ENCODE measurements around the gene PADI4. TPM values are rescaled to one million over a fixed set of nuclear protein-coding genes. Genes with fewer than 3 reads are reported as not detected.

PADI4 gene
- total and polyA plus RNA-seq, 2 of the 8 experiments (the other 6 are each of a cell fraction or from before 2014, with no cell fraction given), result 0.29 TPM; not detected in 1

DNA sequence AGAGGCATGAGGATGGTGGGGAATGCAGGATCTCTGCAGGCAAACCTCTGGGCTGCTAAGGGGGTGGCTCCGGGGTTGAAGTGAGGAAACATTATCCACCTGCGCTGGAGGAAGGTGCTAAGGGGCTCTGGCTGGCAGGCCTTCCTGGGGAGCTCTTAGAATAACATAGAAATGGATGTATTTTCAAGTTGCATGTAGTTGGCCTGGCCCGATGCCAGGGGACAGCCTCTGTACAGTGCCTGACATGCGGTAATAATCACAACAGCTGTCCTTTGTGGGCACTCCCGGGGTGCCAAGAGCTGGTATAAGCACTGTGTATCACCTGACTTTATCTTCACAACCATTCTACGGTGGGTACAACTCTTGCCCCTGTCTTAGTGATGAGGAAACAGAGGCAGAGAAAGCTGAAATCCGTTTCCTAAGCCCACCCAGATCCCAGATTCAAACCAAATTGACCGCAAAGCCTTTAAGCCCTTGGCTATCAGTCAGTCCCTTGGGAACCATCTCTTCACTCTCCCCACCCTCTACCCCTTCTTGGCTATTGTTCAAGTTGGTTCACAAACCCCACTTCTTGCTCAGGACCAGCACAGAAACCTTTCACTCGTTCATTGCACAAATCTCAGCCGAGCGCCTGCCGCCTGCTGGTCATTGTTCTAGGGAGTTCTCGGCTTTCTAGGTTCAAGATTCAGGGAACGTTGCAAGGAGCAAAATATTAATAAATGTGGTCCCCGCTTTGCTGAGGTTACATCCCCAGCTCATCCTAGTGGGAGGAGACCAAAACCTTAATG lies 30.9 kb downstream of the PADI4 start:
- Histone ChIP-seq H2BK12ac (ENCODE audit: low read depth, low read length) (no peak overlapping the region), H4K20me1 (replicated peaks in 1 of 2; ENCODE audit: control insufficient read depth in 1 of 2, insufficient read depth in 2 of 2, low read length in 2 of 2) (no peaks in the 10 kb centered on the region), H3K79me2 (ENCODE audit: control insufficient read depth in 1 of 2, insufficient read depth in 2 of 2, low read length in 2 of 2) (no peaks in the 10 kb centered on the region), H3K56ac (replicated peaks; ENCODE audit: insufficient read length, low read depth, low read length) (no peak overlapping the region), H3K27ac (ENCODE audit: low read depth, low read length) (no peak overlapping the region), H4K5ac (ENCODE audit: insufficient read length, low read depth, low read length) (no peak overlapping the region), H3K23ac (ENCODE audit: insufficient read length) (no peak overlapping the region), H2BK120ac (replicated peaks; ENCODE audit: low read depth, low read length) (no peak overlapping the region), H3K9me3 (ENCODE audit: insufficient read depth in 2 of 2, low read depth in 1 of 2, low read length in 1 of 2) (peaks cover 0 to 3% of the 10 kb centered on the region in 2 experiments; a peak in 2 of 4 replicates), H2BK20ac (ENCODE audit: low read length) (no peak overlapping the region), H4K91ac (replicated peaks; ENCODE audit: insufficient read length, low read length) (no peak overlapping the region), H3K23me2 (ENCODE audit: low read depth, low read length) (peaks cover 4% of the 10 kb centered on the region; the same call in 1 of the 2 replicates), H3K4me3 (ENCODE audit: extremely low read depth in 1 of 4, insufficient read depth in 2 of 4, low read depth in 3 of 4, low read length in 4 of 4) (no peak overlapping the region), H3K18ac (ENCODE audit: extremely low read depth, low read length) (no peak overlapping the region), H3K36me3 (ENCODE audit: control insufficient read depth in 2 of 4, insufficient read depth in 4 of 4, low read length in 3 of 4) (no peaks in the 10 kb centered on the region), H3K27me3 (replicated peaks in 1 of 4; ENCODE audit: control insufficient read depth in 3 of 4, extremely low read depth in 1 of 4, insufficient read depth in 3 of 4, low read length in 3 of 4) (peaks cover 0 to 3% (median 0%) of the 10 kb centered on the region in 4 experiments; a peak in 2 of 7 replicates), H2AK5ac (ENCODE audit: low read depth, low read length) (no peak overlapping the region), H3K79me1 (ENCODE audit: low read depth, low read length) (no peaks in the 10 kb centered on the region), H2BK5ac (ENCODE audit: low read depth, low read length) (no peak overlapping the region), H3K4me1 (replicated peaks in 1 of 4; ENCODE audit: control insufficient read depth in 3 of 4, insufficient read depth in 4 of 4, low read length in 3 of 4) (no peaks in the 10 kb centered on the region), H2BK15ac (ENCODE audit: low read length) (no peak overlapping the region), H3K4me2 (ENCODE audit: insufficient read depth in 1 of 2, low read depth in 2 of 2, low read length in 2 of 2) (no peak overlapping the region), H2AFZ (ENCODE audit: low read length) (no peak overlapping the region), H3K14ac (ENCODE audit: insufficient read length) (no peak overlapping the region), H3K4ac (replicated peaks; ENCODE audit: insufficient read length, low read depth, low read length) (no peak overlapping the region), H3K9ac (replicated peaks in 1 of 4; ENCODE audit: extremely low read depth in 1 of 4, low read depth in 3 of 4, low read length in 3 of 4) (no peak overlapping the region), H4K8ac (ENCODE audit: extremely low read depth, insufficient read depth, low read length) (no peak overlapping the region)
- FAIRE-seq, result no peak
- 85% methylated on average over 15 of the region's 15 CpGs; no CpG with 5 or more reads in 1 of the 2 experiments for WGBS, 2 experiments (ENCODE audit: extremely low coverage in 1 of 2, insufficient coverage in 1 of 2, insufficient read length in 1 of 2, insufficient replicate concordance in 2 of 2, low coverage in 1 of 2, low lambda C conversion rate in 2 of 2, missing lambda C conversion rate in 1 of 2)
- no peak for DNase-seq (ENCODE audit: low read depth in 1 of 2, low spot score in 2 of 2)
- CTCF ChIA-PET (ENCODE audit: partially characterized antibody), result interaction anchor here (0.6 to 2.4 kb wide), 9 partner anchors 17 to 276 kb away, joined by 3 to 8 read pairs (median 3); partner anchors contain the start of gene PADI6
- POLR2A ChIA-PET (ENCODE audit: partially characterized antibody), result no interaction called here
- TF ChIP-seq KDM1A (IDR thresholded peaks at IDR 0.05; ENCODE audit: borderline replicate concordance, low read length), result no peak
- TF ChIP-seq KDM4A (IDR thresholded peaks at IDR 0.05; ENCODE audit: low read depth, low read length, severe bottlenecking), result no peak
- no peak for TF ChIP-seq GTF2F1 (IDR thresholded peaks at IDR 0.05; ENCODE audit: borderline replicate concordance, low read depth, low read length)
- TF ChIP-seq RNF2 (IDR thresholded peaks at IDR 0.05; ENCODE audit: borderline replicate concordance, low read depth, low read length, missing control alignments, poor library complexity, severe bottlenecking), result no peak
- no peak for TF ChIP-seq JUN (IDR thresholded peaks at IDR 0.05; ENCODE audit: low read depth, low read length)
- TF ChIP-seq HDAC6 (IDR thresholded peaks at IDR 0.05; ENCODE audit: low read depth, low read length), result no peak
- no peak for TF ChIP-seq HDAC2 (IDR thresholded peaks at IDR 0.05; ENCODE audit: borderline replicate concordance in 1 of 2, low read depth in 2 of 2, low read length in 2 of 2)
- TF ChIP-seq, protein P1, sequence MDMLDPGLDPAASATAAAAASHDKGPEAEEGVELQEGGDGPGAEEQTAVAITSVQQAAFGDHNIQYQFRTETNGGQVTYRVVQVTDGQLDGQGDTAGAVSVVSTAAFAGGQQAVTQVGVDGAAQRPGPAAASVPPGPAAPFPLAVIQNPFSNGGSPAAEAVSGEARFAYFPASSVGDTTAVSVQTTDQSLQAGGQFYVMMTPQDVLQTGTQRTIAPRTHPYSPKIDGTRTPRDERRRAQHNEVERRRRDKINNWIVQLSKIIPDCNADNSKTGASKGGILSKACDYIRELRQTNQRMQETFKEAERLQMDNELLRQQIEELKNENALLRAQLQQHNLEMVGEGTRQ (IDR thresholded peaks at IDR 0.05; ENCODE audit: low read length), result no peak
- no peak for TF ChIP-seq POU5F1 (IDR thresholded peaks at IDR 0.05; ENCODE audit: low read depth, low read length)
- no peak for TF ChIP-seq NANOG (IDR thresholded peaks at IDR 0.05; ENCODE audit: insufficient read depth, low read depth, low read length, poor library complexity, severe bottlenecking)

Data from H1 (cell line).